GM23338 (cell line): Measurements from ENCODE around the gene MCM3.

ENCODE experiments used
- EZH2 ChIP-seq: fragments of 200-600 bp; sonication (generic); IDR thresholded peaks from one replicate; pipeline ENCODE4 v1.8.0; 2017; ENCODE audit warnings: antibody characterized with exemption, mild to moderate bottlenecking, low read depth; ENCODE audit not compliant: unreplicated experiment
- EZH2phosphoT487 ChIP-seq: fragments of 200-600 bp; sonication (generic); IDR thresholded peaks from one replicate; pipeline ENCODE4 v1.8.1; 2018; ENCODE audit warnings: antibody characterized with exemption; ENCODE audit not compliant: unreplicated experiment
- JUNB ChIP-seq: IDR thresholded peaks from one replicate; pipeline ENCODE4 v1.6.1; 2016; ENCODE audit warnings: antibody characterized with exemption; ENCODE audit not compliant: unreplicated experiment
- POLR2AphosphoS5 ChIP-seq: IDR thresholded peaks from 2 replicates; pipeline ENCODE4 v1.6.1; 2016; ENCODE audit warnings: antibody characterized with exemption, low read depth
- ZNF331 ChIP-seq: fragments of 250-450 bp; sonication (Bioruptor Pico); IDR thresholded peaks from 2 replicates; pipeline ENCODE4 v1.5.0; 2020; ENCODE audit warnings: low read depth, mild to moderate bottlenecking, moderate library complexity
- TF ChIP-seq, protein P1 (sequence below), 2 experiments: fragments of 200-600 bp in 1 of 2; sonication (generic) in 1 of 2; conservative IDR thresholded peaks; 2 replicates each; pipeline versions ENCODE4 v1.5.1 to v1.6.1; 2016 to 2017; ENCODE audit warnings: antibody characterized with exemption in 2 of 2, low read depth in 2 of 2, mild to moderate bottlenecking in 2 of 2, moderate library complexity in 1 of 2
- TF ChIP-seq, protein P2 (sequence below): IDR thresholded peaks from one replicate; pipeline ENCODE4 v1.6.1; 2018; ENCODE audit warnings: antibody characterized with exemption; ENCODE audit not compliant: unreplicated experiment

GRCh38 chr6:52317841-52318581 lies 33.5 kb upstream of the MCM3 start:
- TF ChIP-seq, protein P1, sequence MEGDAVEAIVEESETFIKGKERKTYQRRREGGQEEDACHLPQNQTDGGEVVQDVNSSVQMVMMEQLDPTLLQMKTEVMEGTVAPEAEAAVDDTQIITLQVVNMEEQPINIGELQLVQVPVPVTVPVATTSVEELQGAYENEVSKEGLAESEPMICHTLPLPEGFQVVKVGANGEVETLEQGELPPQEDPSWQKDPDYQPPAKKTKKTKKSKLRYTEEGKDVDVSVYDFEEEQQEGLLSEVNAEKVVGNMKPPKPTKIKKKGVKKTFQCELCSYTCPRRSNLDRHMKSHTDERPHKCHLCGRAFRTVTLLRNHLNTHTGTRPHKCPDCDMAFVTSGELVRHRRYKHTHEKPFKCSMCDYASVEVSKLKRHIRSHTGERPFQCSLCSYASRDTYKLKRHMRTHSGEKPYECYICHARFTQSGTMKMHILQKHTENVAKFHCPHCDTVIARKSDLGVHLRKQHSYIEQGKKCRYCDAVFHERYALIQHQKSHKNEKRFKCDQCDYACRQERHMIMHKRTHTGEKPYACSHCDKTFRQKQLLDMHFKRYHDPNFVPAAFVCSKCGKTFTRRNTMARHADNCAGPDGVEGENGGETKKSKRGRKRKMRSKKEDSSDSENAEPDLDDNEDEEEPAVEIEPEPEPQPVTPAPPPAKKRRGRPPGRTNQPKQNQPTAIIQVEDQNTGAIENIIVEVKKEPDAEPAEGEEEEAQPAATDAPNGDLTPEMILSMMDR (conservative IDR thresholded peaks at IDR 0.05; ENCODE audit: low read depth in 2 of 2): no peak
- TF ChIP-seq, protein P2, sequence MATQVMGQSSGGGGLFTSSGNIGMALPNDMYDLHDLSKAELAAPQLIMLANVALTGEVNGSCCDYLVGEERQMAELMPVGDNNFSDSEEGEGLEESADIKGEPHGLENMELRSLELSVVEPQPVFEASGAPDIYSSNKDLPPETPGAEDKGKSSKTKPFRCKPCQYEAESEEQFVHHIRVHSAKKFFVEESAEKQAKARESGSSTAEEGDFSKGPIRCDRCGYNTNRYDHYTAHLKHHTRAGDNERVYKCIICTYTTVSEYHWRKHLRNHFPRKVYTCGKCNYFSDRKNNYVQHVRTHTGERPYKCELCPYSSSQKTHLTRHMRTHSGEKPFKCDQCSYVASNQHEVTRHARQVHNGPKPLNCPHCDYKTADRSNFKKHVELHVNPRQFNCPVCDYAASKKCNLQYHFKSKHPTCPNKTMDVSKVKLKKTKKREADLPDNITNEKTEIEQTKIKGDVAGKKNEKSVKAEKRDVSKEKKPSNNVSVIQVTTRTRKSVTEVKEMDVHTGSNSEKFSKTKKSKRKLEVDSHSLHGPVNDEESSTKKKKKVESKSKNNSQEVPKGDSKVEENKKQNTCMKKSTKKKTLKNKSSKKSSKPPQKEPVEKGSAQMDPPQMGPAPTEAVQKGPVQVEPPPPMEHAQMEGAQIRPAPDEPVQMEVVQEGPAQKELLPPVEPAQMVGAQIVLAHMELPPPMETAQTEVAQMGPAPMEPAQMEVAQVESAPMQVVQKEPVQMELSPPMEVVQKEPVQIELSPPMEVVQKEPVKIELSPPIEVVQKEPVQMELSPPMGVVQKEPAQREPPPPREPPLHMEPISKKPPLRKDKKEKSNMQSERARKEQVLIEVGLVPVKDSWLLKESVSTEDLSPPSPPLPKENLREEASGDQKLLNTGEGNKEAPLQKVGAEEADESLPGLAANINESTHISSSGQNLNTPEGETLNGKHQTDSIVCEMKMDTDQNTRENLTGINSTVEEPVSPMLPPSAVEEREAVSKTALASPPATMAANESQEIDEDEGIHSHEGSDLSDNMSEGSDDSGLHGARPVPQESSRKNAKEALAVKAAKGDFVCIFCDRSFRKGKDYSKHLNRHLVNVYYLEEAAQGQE: no peak
- TF ChIP-seq EZH2: no peak
- TF ChIP-seq POLR2AphosphoS5: no peak
- no peak for TF ChIP-seq ZNF331 (CRISPR knock-in tag)
- TF ChIP-seq JUNB: no peak
- no peak for TF ChIP-seq EZH2phosphoT487
